Central memory CD4-positive, alpha-beta T cell (primary cell): ENCODE measurements around the gene CCDC8.
"Not testable (repeated sequence)": the region's sequence is repeated elsewhere in the genome, so short reads cannot be mapped to it uniquely, and the experiment has no call there.

Experiments used
- DNase-seq: peaks from one replicate; pipeline ENCODE4 v3.0.0; 2022
- total RNA-seq, 3 experiments: gene quantifications; one replicate each; lab custom pipeline; 2026; lab: John Stamatoyannopoulos, UW

The CCDC8 gene, protein sequence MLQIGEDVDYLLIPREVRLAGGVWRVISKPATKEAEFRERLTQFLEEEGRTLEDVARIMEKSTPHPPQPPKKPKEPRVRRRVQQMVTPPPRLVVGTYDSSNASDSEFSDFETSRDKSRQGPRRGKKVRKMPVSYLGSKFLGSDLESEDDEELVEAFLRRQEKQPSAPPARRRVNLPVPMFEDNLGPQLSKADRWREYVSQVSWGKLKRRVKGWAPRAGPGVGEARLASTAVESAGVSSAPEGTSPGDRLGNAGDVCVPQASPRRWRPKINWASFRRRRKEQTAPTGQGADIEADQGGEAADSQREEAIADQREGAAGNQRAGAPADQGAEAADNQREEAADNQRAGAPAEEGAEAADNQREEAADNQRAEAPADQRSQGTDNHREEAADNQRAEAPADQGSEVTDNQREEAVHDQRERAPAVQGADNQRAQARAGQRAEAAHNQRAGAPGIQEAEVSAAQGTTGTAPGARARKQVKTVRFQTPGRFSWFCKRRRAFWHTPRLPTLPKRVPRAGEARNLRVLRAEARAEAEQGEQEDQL
- total RNA-seq: 0 to 0.04 (median 0) reads per million in 3 experiments

DNA sequence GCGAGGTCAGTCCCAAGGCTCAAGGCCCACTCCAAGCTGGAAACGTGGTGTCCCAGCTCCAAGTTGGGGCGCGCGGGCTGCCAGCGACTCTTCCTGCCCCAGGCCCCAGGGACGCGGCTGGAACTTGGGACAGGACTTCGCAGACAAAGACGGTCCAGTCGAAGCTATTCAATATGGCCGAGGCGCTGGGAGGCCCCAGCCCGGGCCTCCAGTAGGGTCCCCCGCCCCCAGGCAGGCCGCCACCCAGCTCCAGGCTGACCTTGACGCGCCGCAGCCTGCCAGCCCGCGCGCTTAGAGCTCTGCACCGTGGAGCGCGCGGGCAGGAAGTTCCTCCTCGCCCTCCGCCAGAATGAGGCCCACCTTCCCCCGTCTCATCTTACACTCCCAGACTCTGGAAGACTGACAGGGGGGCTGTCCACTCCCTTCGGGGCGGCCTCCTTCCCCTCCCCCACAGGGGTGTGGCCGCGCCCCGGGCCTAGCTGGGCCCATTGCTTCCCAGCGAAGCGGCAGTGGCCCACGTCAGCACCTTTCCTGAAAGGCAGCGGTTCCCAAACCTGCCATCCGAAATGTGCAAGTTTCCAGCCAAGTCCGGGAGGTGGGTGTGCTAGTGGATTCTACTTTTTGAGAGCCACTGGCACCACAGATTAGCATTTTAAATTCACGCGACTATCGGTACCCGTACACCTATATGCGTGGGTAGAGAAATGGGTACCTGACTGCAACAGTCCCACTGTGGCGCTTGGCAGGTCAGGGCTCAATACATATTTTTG lies at the start of gene CCDC8:
Gene CCDC8 (minus strand): TSS at position 303 of the 770 bp plus-strand sequence. CDS start 754 bp downstream, outside the sequence.
- no peak for DNase-seq

DNA sequence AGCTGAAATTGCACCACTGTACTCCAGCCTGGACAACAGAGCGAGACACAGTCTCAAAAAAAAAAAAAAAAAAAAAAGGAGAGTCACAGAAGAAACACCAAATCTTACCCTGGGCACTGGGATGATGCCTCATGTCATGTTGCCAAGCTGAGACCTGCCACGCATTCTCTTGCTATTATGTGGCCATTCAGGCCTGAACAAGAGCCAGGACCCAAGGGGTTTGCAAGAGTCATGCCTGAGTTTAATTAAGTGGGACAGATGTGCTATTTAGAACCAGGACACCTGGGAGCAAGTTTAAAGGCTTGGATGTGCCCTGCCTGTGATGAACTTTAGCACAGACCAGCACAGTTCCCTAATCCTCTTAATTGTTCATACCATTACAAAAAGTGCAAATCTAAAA lies 48.2 kb upstream of the CCDC8 start:
- no peak for DNase-seq

GRCh38 chr19:46460981-46461380 lies 47.6 kb upstream of the CCDC8 start:
- no peak for DNase-seq

GRCh38 chr19:46460055-46460454 lies 46.7 kb upstream of the CCDC8 start:
- DNase-seq: no peak

- DNase-seq: no peak
These were observed 43.6 kb upstream of the CCDC8 start for GRCh38 chr19:46456930-46457329.

GRCh38 chr19:46454244-46454643 lies 40.9 kb upstream of the CCDC8 start:
- DNase-seq: no peak

GRCh38 chr19:46453661-46454060 lies 40.3 kb upstream of the CCDC8 start:
- DNase-seq: no peak

DNA sequence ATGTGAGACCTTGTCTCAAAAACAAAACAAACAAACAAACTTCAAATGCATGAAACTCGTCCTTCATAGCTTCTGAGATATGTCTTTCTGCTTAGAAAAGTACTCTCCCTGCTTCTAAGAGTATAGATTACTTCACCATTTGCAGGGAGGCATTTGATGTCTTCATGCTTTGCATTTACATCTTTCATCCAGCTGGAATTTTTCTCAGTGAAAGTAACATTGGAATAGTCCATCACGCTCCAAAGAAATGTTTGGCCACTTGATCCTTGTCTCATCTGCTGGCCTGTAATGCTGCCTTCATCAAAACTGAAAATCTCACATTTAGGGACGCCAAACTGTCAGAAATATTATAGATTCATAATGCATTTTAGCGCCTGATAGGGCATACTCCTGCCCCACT lies 38.8 kb upstream of the CCDC8 start:
- DNase-seq: no peak

DNA sequence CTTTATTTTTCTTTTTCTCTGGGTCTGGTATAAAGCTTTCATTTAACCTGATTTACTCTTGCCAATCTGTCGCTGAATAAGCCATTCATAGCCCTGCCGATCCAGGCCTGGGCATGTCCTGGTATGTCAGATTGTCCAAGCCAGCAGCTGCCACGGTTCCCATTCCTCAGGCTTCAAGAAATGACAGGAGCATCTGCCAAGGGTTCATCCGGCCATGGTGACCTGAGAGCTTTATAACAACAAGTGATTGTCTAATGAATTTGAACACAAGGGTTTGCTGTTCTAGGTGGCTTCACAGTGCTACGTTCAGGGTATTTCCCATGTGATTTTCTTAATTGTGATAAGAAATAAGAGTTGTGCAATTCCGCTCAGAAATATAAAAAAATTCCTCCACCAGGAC lies 38.0 kb upstream of the CCDC8 start:
- no peak for DNase-seq

DNA sequence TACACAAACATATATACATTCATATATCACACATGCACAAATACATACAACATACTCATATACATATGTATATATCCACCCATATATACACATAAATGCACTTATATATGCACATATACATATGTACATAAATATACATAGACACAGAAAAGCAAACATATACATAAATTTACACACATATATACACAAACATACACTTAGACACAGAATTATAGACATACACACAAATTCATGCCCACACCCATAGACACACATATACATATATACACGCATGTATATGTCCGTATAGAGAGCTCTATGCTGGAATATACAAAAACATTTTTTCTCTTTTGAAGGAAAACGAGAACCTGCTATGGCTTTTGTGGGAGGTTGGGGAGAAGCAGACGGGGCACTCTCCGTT lies 37.4 kb upstream of the CCDC8 start:
- DNase-seq: no peak

GRCh38 chr19:46449228-46449627 lies 35.9 kb upstream of the CCDC8 start:
- DNase-seq: no peak

DNA sequence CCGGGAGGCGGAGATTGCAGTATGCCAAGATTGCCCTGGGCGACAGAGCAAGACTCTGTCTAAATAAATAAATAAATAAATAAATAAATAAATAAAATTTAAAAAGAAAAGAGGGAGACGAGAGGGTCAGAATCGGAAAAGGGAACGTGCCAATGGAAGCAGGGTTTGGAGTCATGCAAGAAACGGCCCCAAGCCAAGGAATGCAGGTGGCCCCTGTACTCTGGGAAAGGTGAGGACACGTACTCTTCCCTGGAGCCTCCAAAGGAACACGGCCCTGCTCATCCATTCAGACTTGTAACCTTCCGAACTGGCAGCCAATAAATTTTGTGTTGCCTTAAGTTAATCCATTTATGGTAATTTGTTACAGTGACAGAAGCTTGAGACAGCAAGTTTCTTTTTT lies 35.2 kb upstream of the CCDC8 start:
- DNase-seq: no peak

DNA sequence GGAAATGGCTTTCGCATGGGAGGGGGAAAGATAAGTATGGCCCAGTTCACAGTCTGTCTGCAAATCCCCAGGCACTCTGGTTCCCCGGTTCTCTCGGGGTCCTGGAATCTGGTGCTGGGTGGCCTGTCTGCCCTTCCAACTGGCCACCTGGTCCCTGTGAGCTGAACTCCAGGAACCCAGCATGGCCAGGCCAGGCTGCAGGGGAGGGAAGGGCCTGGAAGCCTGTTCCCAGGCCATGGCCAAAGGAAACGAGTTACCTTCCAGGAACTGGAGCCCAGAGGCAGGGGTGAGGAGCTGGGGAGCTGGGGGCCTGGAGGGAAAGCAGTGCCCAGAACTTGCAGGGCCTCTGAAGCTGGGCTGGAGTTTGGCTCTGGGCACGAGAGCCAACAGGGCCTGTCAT lies 34.5 kb upstream of the CCDC8 start:
- no peak for DNase-seq

GRCh38 chr19:46447006-46447405 lies 33.6 kb upstream of the CCDC8 start:
- DNase-seq: no peak

- DNase-seq: no peak
These were observed 32.7 kb upstream of the CCDC8 start for GRCh38 chr19:46446021-46446420.

- no peak for DNase-seq
These were observed 29.6 kb upstream of the CCDC8 start for GRCh38 chr19:46442808-46443450.

DNA sequence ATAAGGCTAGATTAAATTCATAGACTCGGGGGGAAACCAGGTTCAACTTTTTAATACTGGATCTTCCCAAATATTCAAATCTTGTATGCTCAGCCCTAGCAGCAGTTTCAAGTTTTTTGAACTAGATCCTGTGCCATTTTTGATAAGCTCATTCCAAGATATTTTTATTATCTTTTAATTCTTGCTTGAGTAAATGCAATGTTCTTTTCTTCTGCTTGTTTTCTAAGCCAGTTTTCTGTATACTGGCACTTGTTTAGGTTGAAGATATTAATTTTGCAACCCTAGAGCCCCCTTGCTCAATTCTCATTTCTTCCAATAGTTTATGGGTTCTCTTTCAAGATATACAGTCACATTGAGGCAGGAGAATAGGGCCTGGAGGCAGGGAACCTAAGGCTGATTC lies 28.5 kb upstream of the CCDC8 start:
- no peak for DNase-seq

- DNase-seq: not testable (repeated sequence)
These were observed 22.3 kb upstream of the CCDC8 start for GRCh38 chr19:46435689-46436088.

DNA sequence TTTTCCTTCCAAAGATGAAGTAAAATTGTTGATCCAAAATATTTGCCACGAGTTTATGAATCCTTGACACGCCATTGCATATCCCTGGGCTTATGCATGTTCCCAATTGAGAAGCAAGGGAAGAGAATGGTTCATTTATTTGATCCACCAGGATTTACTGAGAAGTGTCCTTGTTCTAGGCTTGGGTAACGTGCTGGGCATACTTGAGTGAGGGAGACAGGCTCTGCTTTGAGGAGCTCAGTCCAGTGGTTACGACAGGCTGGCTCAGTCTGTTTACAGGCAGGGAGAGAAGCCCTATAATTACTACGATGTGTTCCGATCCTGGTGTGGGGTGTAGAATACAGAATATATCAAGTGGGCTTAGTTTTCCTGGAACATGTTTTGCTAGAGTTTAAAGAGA lies 21.6 kb upstream of the CCDC8 start:
- no peak for DNase-seq

DNA sequence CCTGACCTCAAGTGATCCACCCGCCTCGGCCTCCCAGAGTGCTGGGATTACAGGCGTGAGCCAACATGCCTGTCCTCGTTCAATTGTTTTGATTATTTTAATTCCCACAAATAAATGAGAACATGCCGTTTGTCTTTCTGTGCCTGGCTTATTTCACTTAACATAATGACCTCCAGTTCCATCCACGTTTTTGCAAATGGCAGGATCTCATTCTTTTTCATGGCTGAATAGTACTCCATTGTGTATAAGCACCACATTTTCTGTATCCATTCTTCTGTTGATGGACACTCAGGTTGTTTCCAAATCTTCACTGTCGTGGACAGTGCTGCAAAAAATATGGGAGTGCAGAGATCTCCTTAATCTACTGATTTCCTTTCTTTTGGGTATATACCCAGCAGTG lies 20.1 kb upstream of the CCDC8 start:
- not testable (repeated sequence) for DNase-seq

GRCh38 chr19:46431824-46432223 lies 18.5 kb upstream of the CCDC8 start:
- DNase-seq: no peak

DNA sequence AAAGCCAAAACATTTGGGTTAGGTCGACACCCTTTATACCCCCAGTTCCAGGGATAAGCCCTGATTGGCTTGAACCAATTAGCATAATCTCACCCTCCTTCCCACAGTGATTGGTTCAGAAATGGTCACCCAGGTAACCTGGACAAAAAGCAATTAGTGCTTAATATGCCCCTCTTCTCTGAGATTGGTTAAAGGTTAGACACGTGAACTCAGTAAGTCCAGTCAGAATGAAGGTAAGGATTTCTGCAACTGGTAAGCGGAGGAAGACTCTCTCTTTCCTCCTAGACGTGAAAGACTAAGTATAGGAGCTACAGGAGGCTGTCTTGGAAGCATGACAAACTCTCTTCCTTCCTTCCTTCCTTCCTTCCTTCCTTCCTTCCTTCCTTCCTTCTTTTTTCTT lies 16.6 kb upstream of the CCDC8 start:
- no peak for DNase-seq
